Upper lobe of right lung (tissue), 1 donor: Measurements from ENCODE around the gene PIGR. TPM values are rescaled to one million over a fixed set of nuclear protein-coding genes. Genes with fewer than 3 reads are reported as not detected.

Experiments used
- ATAC-seq: fragments of 200-7000 bp; cut with Tn5 transposase; one replicate; pipeline ENCODE4 v1.9.1; 2020; ENCODE audit warnings: mild to moderate bottlenecking, moderate library complexity
- DNase-seq: peaks from one replicate; pipeline ENCODE4 v3.0.0-alpha.2; 2020
- H3K27ac ChIP-seq: fragments of 200-600 bp; one replicate; pipeline ENCODE4 v1.8.0; 2022
- H3K27me3 ChIP-seq: fragments of 200-600 bp; one replicate; pipeline ENCODE4 v1.8.0; 2022; ENCODE audit warnings: mild to moderate bottlenecking
- H3K36me3 ChIP-seq: fragments of 200-600 bp; one replicate; pipeline ENCODE4 v1.8.0; 2022
- H3K4me1 ChIP-seq: fragments of 200-600 bp; one replicate; pipeline ENCODE4 v1.8.0; 2022
- H3K4me3 ChIP-seq: fragments of 200-600 bp; one replicate; pipeline ENCODE4 v1.8.0; 2022; ENCODE audit warnings: mild to moderate bottlenecking
- H3K9me3 ChIP-seq: fragments of 200-600 bp; one replicate; pipeline ENCODE4 v1.8.0; 2022
- CTCF ChIP-seq: fragments of 200-600 bp; IDR thresholded peaks from one replicate; pipeline ENCODE4 v1.8.0; 2022; ENCODE audit warnings: antibody characterized with exemption
- intact Hi-C: fragments of 100-400 bp; cut with DNase I; formaldehyde crosslinking; loops from one replicate; pipeline ENCODE4 v1.11.0; 2022
- total RNA-seq: library from RNA; stranded (reverse); fragmentation: NEBNext Ultra II Directional; extraction: Animal tissue kit (Norgen Biotek cat#: 25700); gene quantifications from one replicate; pipeline ENCODE4 v1.2.1, GENCODE V29; 2021
- donor health status: DM: no; HTN: yes; CAD: no; lungs with severe emphysema.

PIGR gene
- total RNA-seq, 1 donor from 2014 or later, result 700 TPM

GRCh38 chr1:206982216-206982615 lies 36.0 kb upstream of the PIGR start:
- H3K27me3 ChIP-seq, result no peaks in the 10 kb centered on the region

GRCh38 chr1:206979379-206980043 lies 33.2 kb upstream of the PIGR start:
- peak; percentile 70 for ATAC-seq
- intact Hi-C loops, result no loop called here

More at GRCh38 chr1:206982216-206982615, 36.0 kb upstream of the PIGR start:
- peak; percentile 65 for TF ChIP-seq CTCF
- ATAC-seq (peak; percentile 91), DNase-seq (no peak)
- Histone ChIP-seq H3K4me1 (no peaks in the 10 kb centered on the region), H3K4me3 (no peak overlapping the region), H3K36me3 (no peaks in the 10 kb centered on the region), H3K9me3 (no peaks in the 10 kb centered on the region), H3K27ac (no peak overlapping the region)
- intact Hi-C loops, result no loop called here

GRCh38 chr1:206978259-206978658 lies 32.0 kb upstream of the PIGR start:
- DNase-seq, result no peak
- H3K4me3 ChIP-seq, result no peak overlapping the region
- no peaks in the 10 kb centered on the region for H3K27me3 ChIP-seq
- intact Hi-C loops, result no loop called here
- no peak for TF ChIP-seq CTCF
- no peaks in the 10 kb centered on the region for H3K36me3 ChIP-seq
- no peaks in the 10 kb centered on the region for H3K4me1 ChIP-seq
- peak; percentile 48 for ATAC-seq
- no peaks in the 10 kb centered on the region for H3K9me3 ChIP-seq
- H3K27ac ChIP-seq, result no peak overlapping the region

More at GRCh38 chr1:206979379-206980043, 33.2 kb upstream of the PIGR start:
- DNase-seq, result no peak
- Histone ChIP-seq H3K4me3 (no peak overlapping the region), H3K27ac (no peak overlapping the region), H3K9me3 (no peaks in the 10 kb centered on the region), H3K27me3 (no peaks in the 10 kb centered on the region), H3K36me3 (no peaks in the 10 kb centered on the region), H3K4me1 (no peaks in the 10 kb centered on the region)
- peak; percentile 51 for TF ChIP-seq CTCF

GRCh38 chr1:206975306-206975705 lies 29.0 kb upstream of the PIGR start:
- H3K27ac ChIP-seq, result no peak overlapping the region
- no peaks in the 10 kb centered on the region for H3K36me3 ChIP-seq
- ATAC-seq, result no peak
- intact Hi-C loops, result no loop called here
- no peaks in the 10 kb centered on the region for H3K9me3 ChIP-seq
- no peak for TF ChIP-seq CTCF
- H3K4me3 ChIP-seq, result no peak overlapping the region
- H3K4me1 ChIP-seq, result no peaks in the 10 kb centered on the region
- H3K27me3 ChIP-seq, result no peaks in the 10 kb centered on the region
- DNase-seq, result no peak

- no peaks in the 10 kb centered on the region for H3K9me3 ChIP-seq
- DNase-seq (no peak), ATAC-seq (no peak)
- H3K27ac ChIP-seq, result no peak overlapping the region
- no peak for TF ChIP-seq CTCF
- no peak overlapping the region for H3K4me3 ChIP-seq
- H3K27me3 ChIP-seq, result no peaks in the 10 kb centered on the region
- intact Hi-C loops, result no loop called here
- H3K36me3 ChIP-seq, result no peaks in the 10 kb centered on the region
- H3K4me1 ChIP-seq, result peaks cover 2% of the 10 kb centered on the region
These were observed 27.9 kb upstream of the PIGR start for GRCh38 chr1:206974140-206974539.

GRCh38 chr1:206972728-206973127 lies 26.5 kb upstream of the PIGR start:
- H3K4me1 ChIP-seq, result peaks cover 16% of the 10 kb centered on the region
- H3K27ac ChIP-seq, result no peak overlapping the region
- intact Hi-C loops, result no loop called here
- no peak for TF ChIP-seq CTCF
- H3K4me3 ChIP-seq, result no peak overlapping the region
- no peak for DNase-seq
- H3K9me3 ChIP-seq, result no peaks in the 10 kb centered on the region
- ATAC-seq, result no peak
- H3K27me3 ChIP-seq, result no peaks in the 10 kb centered on the region
- no peaks in the 10 kb centered on the region for H3K36me3 ChIP-seq
